Smooth muscle cell (in vitro differentiated cells): ENCODE data around the gene MCCC1. TPM values are rescaled to one million over a fixed set of nuclear protein-coding genes. Genes with fewer than 3 reads are reported as not detected.

ENCODE experiments used
- DNase-seq: peaks from one replicate; lab custom pipeline; 2025; ENCODE audit not compliant: unreplicated experiment; lab: John Stamatoyannopoulos, UW
- H2AFZ ChIP-seq: fragments of 200-600 bp; sonication (generic); 2 replicates; pipeline ENCODE4 v1.6.0; 2016; ENCODE audit warnings: antibody characterized with exemption, low read depth, mild to moderate bottlenecking
- H3F3A ChIP-seq: fragments of 200-600 bp; sonication (generic); 2 replicates; pipeline ENCODE4 v1.6.0; 2017; ENCODE audit warnings: antibody characterized with exemption, low read depth
- H3K27ac ChIP-seq: fragments of 200-600 bp; sonication (generic); 2 replicates; pipeline ENCODE4 v1.5.1; 2016; ENCODE audit warnings: low read depth, mild to moderate bottlenecking
- H3K27me3 ChIP-seq: fragments of 200-600 bp; sonication (generic); 2 replicates; pipeline ENCODE4 v1.6.1; 2016; ENCODE audit warnings: low read depth, mild to moderate bottlenecking
- H3K36me3 ChIP-seq: fragments of 200-600 bp; sonication (generic); 2 replicates; pipeline ENCODE4 v1.5.1; 2016; ENCODE audit warnings: low read depth
- H3K4me1 ChIP-seq: fragments of 200-600 bp; sonication (generic); 2 replicates; pipeline ENCODE4 v1.5.1; 2016; ENCODE audit warnings: low read depth
- H3K4me2 ChIP-seq: fragments of 200-600 bp; sonication (generic); 2 replicates; pipeline ENCODE4 v1.6.0; 2016; ENCODE audit warnings: mild to moderate bottlenecking
- H3K4me3 ChIP-seq: fragments of 200-600 bp; sonication (generic); 2 replicates; pipeline ENCODE4 v1.5.1; 2016; ENCODE audit warnings: mild to moderate bottlenecking
- H3K79me2 ChIP-seq: fragments of 200-600 bp; sonication (generic); 2 replicates; pipeline ENCODE4 v1.6.0; 2016; ENCODE audit warnings: low read depth, mild to moderate bottlenecking
- H3K9ac ChIP-seq: fragments of 200-600 bp; sonication (generic); 2 replicates; pipeline ENCODE4 v1.6.0; 2016; ENCODE audit warnings: low read depth
- H3K9me3 ChIP-seq: fragments of 200-600 bp; sonication (generic); replicated peaks from 2 replicates; pipeline ENCODE4 v1.5.1; 2016; ENCODE audit warnings: low read depth
- H4K20me1 ChIP-seq: fragments of 200-600 bp; sonication (generic); 2 replicates; pipeline ENCODE4 v1.6.0; 2016; ENCODE audit warnings: low read depth
- WGBS: methylation state at CpG from one replicate; pipeline ENCODE4 v1.1.7; 2016; ENCODE audit warnings: low lambda C conversion rate; 5-methylcytosine and 5-hydroxymethylcytosine counted together
- polyA plus RNA-seq: library from polyadenylated mRNA; unstranded; fragments of >200 nt; fragmentation: Nextera tagmentation; extraction: Ambion mirVana; gene quantifications from 2 replicates; pipeline ENCODE4 v1.2.1, GENCODE V29; 2016
- total RNA-seq: library from RNA; depleted of rRNA; stranded (reverse); fragments of >200 nt; gene quantifications from 2 replicates; pipeline ENCODE4 v1.2.3, GENCODE V29; 2014
- TF ChIP-seq, protein P1 (sequence below): fragments of 200-600 bp; sonication (generic); IDR thresholded peaks from 2 replicates; pipeline ENCODE4 v1.5.1; 2017; ENCODE audit warnings: borderline replicate concordance, mild to moderate bottlenecking, antibody characterized with exemption; ENCODE audit not compliant: insufficient read depth, poor library complexity, severe bottlenecking

MCCC1 gene
- total and polyA plus RNA-seq, 2 experiments from 2014 or later, result 10.4 to 12.1 TPM

- H3K9me3 ChIP-seq, result no peaks in the 10 kb centered on the region
- no peak overlapping the region for H3K9ac ChIP-seq
- 96% methylated on average over 3 of the region's 3 CpGs for WGBS
- no peak overlapping the region for H2AFZ ChIP-seq
- TF ChIP-seq, protein P1, sequence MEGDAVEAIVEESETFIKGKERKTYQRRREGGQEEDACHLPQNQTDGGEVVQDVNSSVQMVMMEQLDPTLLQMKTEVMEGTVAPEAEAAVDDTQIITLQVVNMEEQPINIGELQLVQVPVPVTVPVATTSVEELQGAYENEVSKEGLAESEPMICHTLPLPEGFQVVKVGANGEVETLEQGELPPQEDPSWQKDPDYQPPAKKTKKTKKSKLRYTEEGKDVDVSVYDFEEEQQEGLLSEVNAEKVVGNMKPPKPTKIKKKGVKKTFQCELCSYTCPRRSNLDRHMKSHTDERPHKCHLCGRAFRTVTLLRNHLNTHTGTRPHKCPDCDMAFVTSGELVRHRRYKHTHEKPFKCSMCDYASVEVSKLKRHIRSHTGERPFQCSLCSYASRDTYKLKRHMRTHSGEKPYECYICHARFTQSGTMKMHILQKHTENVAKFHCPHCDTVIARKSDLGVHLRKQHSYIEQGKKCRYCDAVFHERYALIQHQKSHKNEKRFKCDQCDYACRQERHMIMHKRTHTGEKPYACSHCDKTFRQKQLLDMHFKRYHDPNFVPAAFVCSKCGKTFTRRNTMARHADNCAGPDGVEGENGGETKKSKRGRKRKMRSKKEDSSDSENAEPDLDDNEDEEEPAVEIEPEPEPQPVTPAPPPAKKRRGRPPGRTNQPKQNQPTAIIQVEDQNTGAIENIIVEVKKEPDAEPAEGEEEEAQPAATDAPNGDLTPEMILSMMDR, result no peak
- no peaks in the 10 kb centered on the region for H3K79me2 ChIP-seq
- no peaks in the 10 kb centered on the region for H3K27me3 ChIP-seq
- no peak overlapping the region for H3K27ac ChIP-seq
- no peaks in the 10 kb centered on the region for H3F3A ChIP-seq
- H3K36me3 ChIP-seq, result peaks cover 8% of the 10 kb centered on the region
- no peak overlapping the region for H3K4me2 ChIP-seq
- no peak overlapping the region for H3K4me3 ChIP-seq
- no peak for DNase-seq
- no peaks in the 10 kb centered on the region for H4K20me1 ChIP-seq
- H3K4me1 ChIP-seq, result no peaks in the 10 kb centered on the region
Observed at GRCh38 chr3:183080628-183081027, 18.7 kb downstream of the MCCC1 start.

DNA sequence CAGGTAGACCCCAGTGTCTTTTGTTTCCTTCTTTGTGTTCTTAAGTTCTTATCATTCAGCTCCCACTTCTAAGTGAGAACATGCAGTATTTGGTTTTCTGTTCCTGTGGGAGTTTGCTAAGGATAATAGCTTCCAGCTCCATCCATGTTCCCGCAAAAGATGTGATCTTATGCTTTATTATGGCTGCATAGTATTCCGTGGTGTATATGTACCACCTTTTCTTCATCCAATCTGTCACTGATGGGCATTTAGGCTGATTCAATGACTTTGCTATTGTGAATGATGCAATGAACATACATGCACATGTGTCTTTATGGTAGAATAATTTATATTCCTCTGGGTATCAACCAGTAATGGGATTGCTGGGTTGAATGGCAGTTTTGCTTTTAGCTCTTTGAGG, 24.4 kb downstream of the MCCC1 start:
- Histone ChIP-seq H4K20me1 (no peaks in the 10 kb centered on the region), H3K27ac (no peak overlapping the region)
- 98% methylated on average over 2 of the region's 2 CpGs for WGBS

DNA sequence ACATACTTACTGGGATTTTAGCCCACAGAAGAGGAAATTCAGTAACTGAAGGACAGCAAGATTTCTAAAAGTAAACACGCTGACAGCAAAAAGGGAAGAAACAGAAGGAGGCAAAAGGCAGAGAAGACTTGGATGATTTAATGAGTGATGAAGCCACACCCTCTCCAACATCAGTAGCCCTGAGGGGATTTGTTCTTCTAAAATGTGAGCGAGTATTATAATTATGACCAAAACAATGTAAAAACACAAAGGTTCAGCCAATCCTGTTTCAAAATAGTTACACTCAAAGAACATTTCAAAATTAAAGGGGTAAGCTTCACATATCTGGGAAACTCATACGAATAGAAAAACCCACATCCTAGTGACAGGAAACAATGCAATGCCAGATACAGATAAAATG, 25.0 kb downstream of the MCCC1 start:
- Histone ChIP-seq H4K20me1 (no peaks in the 10 kb centered on the region), H3K9ac (no peak overlapping the region), H3K4me1 (no peaks in the 10 kb centered on the region), H3K27ac (no peak overlapping the region), H3F3A (no peaks in the 10 kb centered on the region), H3K4me2 (no peak overlapping the region), H2AFZ (no peak overlapping the region), H3K27me3 (no peaks in the 10 kb centered on the region), H3K36me3 (peaks cover 9% of the 10 kb centered on the region), H3K79me2 (no peaks in the 10 kb centered on the region), H3K9me3 (no peaks in the 10 kb centered on the region), H3K4me3 (no peak overlapping the region)
- 77% methylated on average over 3 of the region's 3 CpGs for WGBS
- DNase-seq, result no peak
- TF ChIP-seq, protein P1, result no peak

More for the DNA sequence above, 24.4 kb downstream of the MCCC1 start:
- no peak for DNase-seq
- Histone ChIP-seq H3K4me2 (no peak overlapping the region), H3K4me1 (no peaks in the 10 kb centered on the region), H3K4me3 (no peak overlapping the region), H3K27me3 (no peaks in the 10 kb centered on the region), H3K9me3 (no peaks in the 10 kb centered on the region), H3K9ac (no peak overlapping the region), H3F3A (no peaks in the 10 kb centered on the region), H3K79me2 (no peaks in the 10 kb centered on the region), H2AFZ (no peak overlapping the region), H3K36me3 (peaks cover 3% of the 10 kb centered on the region)
- TF ChIP-seq, protein P1, result no peak

GRCh38 chr3:183073839-183074238, 25.5 kb downstream of the MCCC1 start:
- no peak overlapping the region for H3K4me2 ChIP-seq
- H3K79me2 ChIP-seq, result no peaks in the 10 kb centered on the region
- peaks cover 12% of the 10 kb centered on the region for H3K36me3 ChIP-seq
- no peaks in the 10 kb centered on the region for H4K20me1 ChIP-seq
- H2AFZ ChIP-seq, result no peak overlapping the region
- no peak for DNase-seq
- no peak overlapping the region for H3K9ac ChIP-seq
- H3K27me3 ChIP-seq, result no peaks in the 10 kb centered on the region
- no peak overlapping the region for H3K27ac ChIP-seq
- TF ChIP-seq, protein P1, result no peak
- H3K4me3 ChIP-seq, result no peak overlapping the region
- no peaks in the 10 kb centered on the region for H3F3A ChIP-seq
- no peaks in the 10 kb centered on the region for H3K4me1 ChIP-seq
- WGBS, result 73% methylated on average over 5 of the region's 5 CpGs
- H3K9me3 ChIP-seq, result no peaks in the 10 kb centered on the region
